ENCODE results near the gene SORCS3.

The SORCS3 gene

GRCh38 chr10:104689105-104689504 lies 48.0 kb downstream of the SORCS3 start:
- Histone ChIP-seq H3K4me3 (ENCODE audit: low read length) (no peak overlapping the region), H3K9me2 (replicated peaks; ENCODE audit: insufficient read depth, low read length) (no peaks in the 10 kb centered on the region), H3K79me2 (ENCODE audit: low read length) (no peaks in the 10 kb centered on the region), H3F3A (ENCODE audit: insufficient read depth, low read length) (no peaks in the 10 kb centered on the region), H3K4me2 (ENCODE audit: low read depth, low read length) (no peak overlapping the region), H3K9me3 (replicated peaks; ENCODE audit: insufficient read depth, low read length) (no peaks in the 10 kb centered on the region), H3K9ac (ENCODE audit: low read length) (no peak overlapping the region), H4K20me1 (ENCODE audit: insufficient read depth, low read length) (no peaks in the 10 kb centered on the region), H3K27ac (ENCODE audit: low read length) (no peak overlapping the region), H3K27me3 (replicated peaks; ENCODE audit: insufficient read depth, low read length) (no peaks in the 10 kb centered on the region), H3K4me1 (ENCODE audit: low read length) (no peaks in the 10 kb centered on the region), H3K36me3 (replicated peaks; ENCODE audit: insufficient read depth, low read length) (no peaks in the 10 kb centered on the region), H2AFZ (ENCODE audit: low read length) (no peak overlapping the region)
- TF ChIP-seq, protein P1, sequence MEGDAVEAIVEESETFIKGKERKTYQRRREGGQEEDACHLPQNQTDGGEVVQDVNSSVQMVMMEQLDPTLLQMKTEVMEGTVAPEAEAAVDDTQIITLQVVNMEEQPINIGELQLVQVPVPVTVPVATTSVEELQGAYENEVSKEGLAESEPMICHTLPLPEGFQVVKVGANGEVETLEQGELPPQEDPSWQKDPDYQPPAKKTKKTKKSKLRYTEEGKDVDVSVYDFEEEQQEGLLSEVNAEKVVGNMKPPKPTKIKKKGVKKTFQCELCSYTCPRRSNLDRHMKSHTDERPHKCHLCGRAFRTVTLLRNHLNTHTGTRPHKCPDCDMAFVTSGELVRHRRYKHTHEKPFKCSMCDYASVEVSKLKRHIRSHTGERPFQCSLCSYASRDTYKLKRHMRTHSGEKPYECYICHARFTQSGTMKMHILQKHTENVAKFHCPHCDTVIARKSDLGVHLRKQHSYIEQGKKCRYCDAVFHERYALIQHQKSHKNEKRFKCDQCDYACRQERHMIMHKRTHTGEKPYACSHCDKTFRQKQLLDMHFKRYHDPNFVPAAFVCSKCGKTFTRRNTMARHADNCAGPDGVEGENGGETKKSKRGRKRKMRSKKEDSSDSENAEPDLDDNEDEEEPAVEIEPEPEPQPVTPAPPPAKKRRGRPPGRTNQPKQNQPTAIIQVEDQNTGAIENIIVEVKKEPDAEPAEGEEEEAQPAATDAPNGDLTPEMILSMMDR (IDR thresholded peaks at IDR 0.05; ENCODE audit: low read length) = no peak
- no peak for TF ChIP-seq EZH2 (optimal IDR thresholded peaks at IDR 0.05; ENCODE audit: low read depth, low read length)
- no peak for TF ChIP-seq EZH2phosphoT487 (IDR thresholded peaks at IDR 0.05; ENCODE audit: low read length)
- DNase-seq = no peak

- DNase-seq = no peak
- no peaks in the 10 kb centered on the region for H3K27me3 ChIP-seq (replicated peaks; ENCODE audit: insufficient read depth, low read length)
- no peaks in the 10 kb centered on the region for H3K79me2 ChIP-seq (ENCODE audit: low read length)
- H3K9ac ChIP-seq (ENCODE audit: low read length) = no peak overlapping the region
- no peak overlapping the region for H3K4me3 ChIP-seq (ENCODE audit: low read length)
- H3K4me2 ChIP-seq (ENCODE audit: low read depth, low read length) = no peak overlapping the region
- no peaks in the 10 kb centered on the region for H3K36me3 ChIP-seq (replicated peaks; ENCODE audit: insufficient read depth, low read length)
- TF ChIP-seq, protein P1 (IDR thresholded peaks at IDR 0.05; ENCODE audit: low read length) = no peak
- TF ChIP-seq EZH2phosphoT487 (IDR thresholded peaks at IDR 0.05; ENCODE audit: low read length) = no peak
- TF ChIP-seq EZH2 (optimal IDR thresholded peaks at IDR 0.05; ENCODE audit: low read depth, low read length) = no peak
- no peaks in the 10 kb centered on the region for H3K9me3 ChIP-seq (replicated peaks; ENCODE audit: insufficient read depth, low read length)
- H3K4me1 ChIP-seq (ENCODE audit: low read length) = no peaks in the 10 kb centered on the region
- no peaks in the 10 kb centered on the region for H3F3A ChIP-seq (ENCODE audit: insufficient read depth, low read length)
- H3K9me2 ChIP-seq (replicated peaks; ENCODE audit: insufficient read depth, low read length) = no peaks in the 10 kb centered on the region
- no peak overlapping the region for H2AFZ ChIP-seq (ENCODE audit: low read length)
- no peaks in the 10 kb centered on the region for H4K20me1 ChIP-seq (ENCODE audit: insufficient read depth, low read length)
- no peak overlapping the region for H3K27ac ChIP-seq (ENCODE audit: low read length)
These were observed 48.5 kb downstream of the SORCS3 start for GRCh38 chr10:104689547-104689946.

GRCh38 chr10:104690101-104690500 lies 49.0 kb downstream of the SORCS3 start:
- no peaks in the 10 kb centered on the region for H3K9me2 ChIP-seq (replicated peaks; ENCODE audit: insufficient read depth, low read length)
- H2AFZ ChIP-seq (ENCODE audit: low read length) = no peak overlapping the region
- no peak overlapping the region for H3K4me3 ChIP-seq (ENCODE audit: low read length)
- H3K9me3 ChIP-seq (replicated peaks; ENCODE audit: insufficient read depth, low read length) = no peaks in the 10 kb centered on the region
- H3K4me2 ChIP-seq (ENCODE audit: low read depth, low read length) = no peak overlapping the region
- H3K27ac ChIP-seq (ENCODE audit: low read length) = no peak overlapping the region
- no peaks in the 10 kb centered on the region for H3F3A ChIP-seq (ENCODE audit: insufficient read depth, low read length)
- no peaks in the 10 kb centered on the region for H3K79me2 ChIP-seq (ENCODE audit: low read length)
- no peaks in the 10 kb centered on the region for H3K36me3 ChIP-seq (replicated peaks; ENCODE audit: insufficient read depth, low read length)
- DNase-seq = no peak
- no peaks in the 10 kb centered on the region for H3K4me1 ChIP-seq (ENCODE audit: low read length)
- no peak overlapping the region for H3K9ac ChIP-seq (ENCODE audit: low read length)
- TF ChIP-seq, protein P1 (IDR thresholded peaks at IDR 0.05; ENCODE audit: low read length) = no peak
- TF ChIP-seq EZH2phosphoT487 (IDR thresholded peaks at IDR 0.05; ENCODE audit: low read length) (no peak), EZH2 (optimal IDR thresholded peaks at IDR 0.05; ENCODE audit: low read depth, low read length) (no peak)
- no peaks in the 10 kb centered on the region for H3K27me3 ChIP-seq (replicated peaks; ENCODE audit: insufficient read depth, low read length)
- no peaks in the 10 kb centered on the region for H4K20me1 ChIP-seq (ENCODE audit: insufficient read depth, low read length)

Measured in MM.1S (cell line).